CD4-positive, alpha-beta T cell (primary cell): Measurements from ENCODE around the gene CARM1. TPM values are rescaled to one million over a fixed set of nuclear protein-coding genes. Genes with fewer than 3 reads are reported as not detected.
"Not testable (repeated sequence)": the region's sequence is repeated elsewhere in the genome, so short reads cannot be mapped to it uniquely, and the experiment has no call there.

ENCODE experiments used
- ATAC-seq: fragments of 200-7000 bp; cut with Tn5 transposase; one replicate; pipeline ENCODE4 v1.10.0; 2022; ENCODE audit warnings: mild to moderate bottlenecking; ENCODE audit not compliant: poor library complexity
- CTCF ChIA-PET: fragments of 350-600 bp; sonication (Branson Sonifier 250); formaldehyde crosslinking; loops from one replicate; lab custom pipeline; 2021; ENCODE audit warnings: antibody characterized with exemption, inconsistent platforms; lab: Charles Lee
- POLR2A ChIA-PET: fragments of 350-600 bp; sonication (Branson Sonifier 250); formaldehyde crosslinking; loops from one replicate; lab custom pipeline; 2021; ENCODE audit warnings: antibody characterized with exemption, inconsistent platforms; lab: Charles Lee
- DNase-seq, 14 experiments: peaks; one replicate each; pipeline ENCODE4 v3.0.0-alpha.2; 2013 to 2020; ENCODE audit warnings: mixed read lengths in 2 of 14
- H3K27ac ChIP-seq, 2 donors: one replicate each; pipeline versions ENCODE4 v1.5.1 to v1.7.0; 2013; ENCODE audit warnings: low read length in 2 of 2, low read depth in 1 of 2, mild to moderate bottlenecking in 1 of 2
- H3K27me3 ChIP-seq, 2 experiments: 1 replicate in 1 of 2; 2 replicates in 1 of 2; pipeline versions ENCODE4 v1.6.1 to v1.7.0; 2013; ENCODE audit warnings: low read length in 2 of 2, control low read depth in 1 of 2, mild to moderate bottlenecking in 1 of 2, moderate library complexity in 1 of 2; ENCODE audit not compliant: insufficient read depth in 2 of 2, control insufficient read depth in 1 of 2
- H3K36me3 ChIP-seq: one replicate; pipeline ENCODE4 v1.6.1; 2013; ENCODE audit warnings: low read length, control low read depth; ENCODE audit not compliant: insufficient read depth
- H3K4me1 ChIP-seq: one replicate; pipeline ENCODE4 v1.6.1; 2013; ENCODE audit warnings: low read length, control low read depth; ENCODE audit not compliant: insufficient read depth
- H3K4me3 ChIP-seq: one replicate; pipeline ENCODE4 v1.5.1; 2013; ENCODE audit warnings: mild to moderate bottlenecking, low read length, moderate library complexity
- H3K9me3 ChIP-seq, 2 experiments: 1 replicate in 1 of 2; 2 replicates in 1 of 2; pipeline versions ENCODE4 v1.6.1 to v1.7.0; 2013; ENCODE audit warnings: low read length in 2 of 2, mild to moderate bottlenecking in 2 of 2, control low read depth in 1 of 2, moderate library complexity in 1 of 2; ENCODE audit not compliant: control insufficient read depth in 1 of 2, insufficient read depth in 1 of 2
- H3K27ac Mint-ChIP-seq: one replicate; pipeline ENCODE4 v1.8.0; 2020; ENCODE audit warnings: mixed read lengths
- H3K27me3 Mint-ChIP-seq: one replicate; pipeline ENCODE4 v1.8.0; 2021; ENCODE audit warnings: mixed read lengths
- H3K36me3 Mint-ChIP-seq: one replicate; pipeline ENCODE4 v1.8.0; 2021; ENCODE audit warnings: low read depth, mixed read lengths
- H3K4me1 Mint-ChIP-seq: one replicate; pipeline ENCODE4 v1.8.0; 2021; ENCODE audit warnings: low read depth, mixed read lengths
- H3K4me3 Mint-ChIP-seq: one replicate; pipeline ENCODE4 v1.8.0; 2020; ENCODE audit warnings: mild to moderate bottlenecking, mixed read lengths
- H3K9me3 Mint-ChIP-seq: one replicate; pipeline ENCODE4 v1.8.0; 2020; ENCODE audit warnings: mixed read lengths
- intact Hi-C, 2 experiments: fragments of 100-400 bp; cut with DNase I in 1 of 2; cut with micrococcal nuclease in 1 of 2; formaldehyde crosslinking; loops; one replicate each; pipeline versions ENCODE4 v1.15.1 to v1.9.0; 2023 to 2025; cut with DNase I, micrococcal nuclease
- total RNA-seq, 174 experiments: library from RNA in 2 of 174; stranded (reverse) in 2 of 174; gene quantifications; one replicate each; pipeline ENCODE4 v1.2.3 and lab custom pipeline; 2021 to 2026
- TF ChIP-seq, protein P1 (sequence below): fragments of 200-600 bp; IDR thresholded peaks from one replicate; pipeline ENCODE4 v1.8.0; 2022; ENCODE audit warnings: antibody characterized with exemption, mild to moderate bottlenecking

The CARM1 gene
- total RNA-seq, 2 experiments from 2014 or later: 17.5 to 18.0 TPM

GRCh38 chr19:10876459-10877240 lies 5.3 kb downstream of the CARM1 start:
- Mint-ChIP-seq H3K27me3 (no peaks in the 10 kb centered on the region), H3K36me3 (no peaks in the 10 kb centered on the region), H3K4me1 (peaks cover 26% of the 10 kb centered on the region), H3K9me3 (no peaks in the 10 kb centered on the region), H3K27ac (no peak overlapping the region), H3K4me3 (no peak overlapping the region)
- no peak for DNase-seq
- H3K4me1 ChIP-seq: peaks cover 38% of the 10 kb centered on the region
- H3K36me3 ChIP-seq: peaks cover 5% of the 10 kb centered on the region
- ChIA-PET CTCF (interaction anchor here (0.7 to 1.1 kb wide), 2 partner anchors 12 to 65 kb away, joined by 3 to 4 read pairs; no protein-coding TSS in a partner anchor), POLR2A (interaction anchor here (1.0 to 1.1 kb wide), 2 partner anchors 41 to 159 kb away, joined by 3 read pairs; partner anchors contain the start of genes DNM2 and TMED1)
- TF ChIP-seq, protein P1, sequence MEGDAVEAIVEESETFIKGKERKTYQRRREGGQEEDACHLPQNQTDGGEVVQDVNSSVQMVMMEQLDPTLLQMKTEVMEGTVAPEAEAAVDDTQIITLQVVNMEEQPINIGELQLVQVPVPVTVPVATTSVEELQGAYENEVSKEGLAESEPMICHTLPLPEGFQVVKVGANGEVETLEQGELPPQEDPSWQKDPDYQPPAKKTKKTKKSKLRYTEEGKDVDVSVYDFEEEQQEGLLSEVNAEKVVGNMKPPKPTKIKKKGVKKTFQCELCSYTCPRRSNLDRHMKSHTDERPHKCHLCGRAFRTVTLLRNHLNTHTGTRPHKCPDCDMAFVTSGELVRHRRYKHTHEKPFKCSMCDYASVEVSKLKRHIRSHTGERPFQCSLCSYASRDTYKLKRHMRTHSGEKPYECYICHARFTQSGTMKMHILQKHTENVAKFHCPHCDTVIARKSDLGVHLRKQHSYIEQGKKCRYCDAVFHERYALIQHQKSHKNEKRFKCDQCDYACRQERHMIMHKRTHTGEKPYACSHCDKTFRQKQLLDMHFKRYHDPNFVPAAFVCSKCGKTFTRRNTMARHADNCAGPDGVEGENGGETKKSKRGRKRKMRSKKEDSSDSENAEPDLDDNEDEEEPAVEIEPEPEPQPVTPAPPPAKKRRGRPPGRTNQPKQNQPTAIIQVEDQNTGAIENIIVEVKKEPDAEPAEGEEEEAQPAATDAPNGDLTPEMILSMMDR: no peak
- no peak for ATAC-seq
- intact Hi-C loops: loop anchor here in 1 of 2 experiments (10.0 kb wide), 1 partner anchor 48 kb away; the partner anchor contains the start of genes TIMM29 and YIPF2
- no peak overlapping the region for H3K27ac ChIP-seq
- no peak overlapping the region for H3K4me3 ChIP-seq
- no peaks in the 10 kb centered on the region for H3K9me3 ChIP-seq
- no peaks in the 10 kb centered on the region for H3K27me3 ChIP-seq

DNA sequence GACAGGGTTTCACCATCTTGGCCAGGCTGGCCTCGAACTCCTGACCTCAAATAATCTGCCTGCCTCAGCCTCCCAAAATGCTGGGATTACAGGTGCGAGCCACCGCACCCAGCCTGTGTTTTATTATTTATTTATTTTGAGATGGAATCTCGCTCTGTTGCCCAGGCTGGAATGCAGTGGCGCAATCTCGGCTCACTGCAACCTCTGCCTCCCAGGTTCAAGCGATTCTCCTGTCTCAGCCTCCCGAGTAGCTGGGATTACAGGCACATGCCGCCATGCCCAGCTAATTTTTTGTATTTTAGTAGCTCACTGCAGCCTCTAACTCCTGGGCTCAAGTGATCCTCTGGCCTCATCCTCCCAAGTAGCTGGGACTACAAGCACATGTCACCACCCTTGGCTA lies 6.3 kb downstream of the CARM1 start:
- H3K27ac Mint-ChIP-seq, CTCF ChIA-PET, H3K9me3 Mint-ChIP-seq, H3K27me3 ChIP-seq, H3K4me3 ChIP-seq, H3K27ac ChIP-seq, ATAC-seq, DNase-seq, H3K36me3 ChIP-seq, H3K4me3 Mint-ChIP-seq, H3K36me3 Mint-ChIP-seq, H3K9me3 ChIP-seq, H3K27me3 Mint-ChIP-seq: not testable (repeated sequence)
- peaks cover 23% of the 10 kb centered on the region for H3K4me1 Mint-ChIP-seq
- POLR2A ChIA-PET: interaction anchor here (1.0 kb wide), 1 partner anchor 160 kb away, joined by 3 read pairs; the partner anchor contains the start of gene DNM2
- peaks cover 31% of the 10 kb centered on the region for H3K4me1 ChIP-seq
- intact Hi-C loops: loop anchor here in 1 of 2 experiments (10.0 kb wide), 1 partner anchor 47 kb away; the partner anchor contains the start of genes TIMM29 and YIPF2

- ChIA-PET CTCF (no interaction called here), POLR2A (no interaction called here)
- Histone ChIP-seq H3K9me3 (no peaks in the 10 kb centered on the region), H3K36me3 (peaks cover 5% of the 10 kb centered on the region), H3K27me3 (no peaks in the 10 kb centered on the region), H3K27ac (no peak overlapping the region), H3K4me1 (peaks cover 24% of the 10 kb centered on the region), H3K4me3 (no peak overlapping the region)
- Mint-ChIP-seq H3K27me3 (no peaks in the 10 kb centered on the region), H3K4me1 (peaks cover 18% of the 10 kb centered on the region), H3K27ac (no peak overlapping the region), H3K36me3 (no peaks in the 10 kb centered on the region), H3K9me3 (no peaks in the 10 kb centered on the region), H3K4me3 (no peak overlapping the region)
- no peak for DNase-seq
- intact Hi-C loops: loop anchor here in 1 of 2 experiments (10.0 kb wide), 1 partner anchor 47 kb away; the partner anchor contains the start of genes TIMM29 and YIPF2
- no peak for ATAC-seq
- TF ChIP-seq, protein P1: no peak
These were observed 6.9 kb downstream of the CARM1 start for GRCh38 chr19:10878253-10878652.
